Stomach (tissue), 4 donors: ENCODE measurements around the gene NLGN4X.

ENCODE experiments used
- POLR2AphosphoS5 ChIP-seq, 3 donors: sonication (generic); formaldehyde crosslinking; IDR thresholded peaks; one replicate each; pipeline ENCODE4 v1.6.1; 2016; ENCODE audit warnings: antibody characterized with exemption in 3 of 3
- TF ChIP-seq, protein P1 (sequence below), 7 experiments: fragments of 450-650 bp in 4 of 7; fragments of 200-600 bp in 3 of 7; sonication (generic) in 3 of 7; IDR thresholded peaks; one replicate each; pipeline ENCODE4 v1.5.1; 2016 to 2019; ENCODE audit warnings: antibody characterized with exemption in 7 of 7, control low read depth in 2 of 7, mild to moderate bottlenecking in 1 of 7

DNA sequence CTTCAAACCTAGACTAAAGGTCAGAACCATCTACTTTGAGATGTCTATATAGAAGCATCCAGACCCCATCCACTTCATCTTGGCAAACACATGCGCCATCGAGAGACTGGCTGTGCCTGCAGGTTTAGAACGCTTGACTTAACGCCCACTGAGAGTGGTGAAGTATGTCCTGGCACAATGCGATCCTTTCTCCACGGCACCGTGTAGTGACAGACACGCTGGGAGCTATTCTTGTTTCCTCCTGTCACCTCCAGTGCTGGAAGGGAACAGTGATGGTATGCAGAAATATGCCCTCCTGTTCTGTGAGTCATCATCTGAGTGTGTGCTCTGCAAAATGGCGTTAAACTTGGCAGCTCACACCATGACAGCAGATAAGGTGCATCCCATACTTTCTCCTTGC is 330.2 kb downstream of the NLGN4X start:
- no peak for TF ChIP-seq POLR2AphosphoS5 (IDR thresholded peaks at IDR 0.05)
- TF ChIP-seq, protein P1, sequence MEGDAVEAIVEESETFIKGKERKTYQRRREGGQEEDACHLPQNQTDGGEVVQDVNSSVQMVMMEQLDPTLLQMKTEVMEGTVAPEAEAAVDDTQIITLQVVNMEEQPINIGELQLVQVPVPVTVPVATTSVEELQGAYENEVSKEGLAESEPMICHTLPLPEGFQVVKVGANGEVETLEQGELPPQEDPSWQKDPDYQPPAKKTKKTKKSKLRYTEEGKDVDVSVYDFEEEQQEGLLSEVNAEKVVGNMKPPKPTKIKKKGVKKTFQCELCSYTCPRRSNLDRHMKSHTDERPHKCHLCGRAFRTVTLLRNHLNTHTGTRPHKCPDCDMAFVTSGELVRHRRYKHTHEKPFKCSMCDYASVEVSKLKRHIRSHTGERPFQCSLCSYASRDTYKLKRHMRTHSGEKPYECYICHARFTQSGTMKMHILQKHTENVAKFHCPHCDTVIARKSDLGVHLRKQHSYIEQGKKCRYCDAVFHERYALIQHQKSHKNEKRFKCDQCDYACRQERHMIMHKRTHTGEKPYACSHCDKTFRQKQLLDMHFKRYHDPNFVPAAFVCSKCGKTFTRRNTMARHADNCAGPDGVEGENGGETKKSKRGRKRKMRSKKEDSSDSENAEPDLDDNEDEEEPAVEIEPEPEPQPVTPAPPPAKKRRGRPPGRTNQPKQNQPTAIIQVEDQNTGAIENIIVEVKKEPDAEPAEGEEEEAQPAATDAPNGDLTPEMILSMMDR (IDR thresholded peaks at IDR 0.05), result no peak
